B cell (primary cell): ENCODE results near the gene OR9K2.

Source experiments
- EZH2 ChIP-seq: IDR thresholded peaks from 2 replicates; pipeline ENCODE4 v1.6.1; 2012; ENCODE audit warnings: borderline replicate concordance, low read depth, mild to moderate bottlenecking, moderate library complexity, low read length; ENCODE audit not compliant: insufficient read depth, poor library complexity, severe bottlenecking
- TF ChIP-seq, protein P1 (sequence below): fragments of 200-600 bp; IDR thresholded peaks from one replicate; pipeline ENCODE4 v1.8.0; 2022; ENCODE audit warnings: antibody characterized with exemption, mild to moderate bottlenecking

- TF ChIP-seq, protein P1, sequence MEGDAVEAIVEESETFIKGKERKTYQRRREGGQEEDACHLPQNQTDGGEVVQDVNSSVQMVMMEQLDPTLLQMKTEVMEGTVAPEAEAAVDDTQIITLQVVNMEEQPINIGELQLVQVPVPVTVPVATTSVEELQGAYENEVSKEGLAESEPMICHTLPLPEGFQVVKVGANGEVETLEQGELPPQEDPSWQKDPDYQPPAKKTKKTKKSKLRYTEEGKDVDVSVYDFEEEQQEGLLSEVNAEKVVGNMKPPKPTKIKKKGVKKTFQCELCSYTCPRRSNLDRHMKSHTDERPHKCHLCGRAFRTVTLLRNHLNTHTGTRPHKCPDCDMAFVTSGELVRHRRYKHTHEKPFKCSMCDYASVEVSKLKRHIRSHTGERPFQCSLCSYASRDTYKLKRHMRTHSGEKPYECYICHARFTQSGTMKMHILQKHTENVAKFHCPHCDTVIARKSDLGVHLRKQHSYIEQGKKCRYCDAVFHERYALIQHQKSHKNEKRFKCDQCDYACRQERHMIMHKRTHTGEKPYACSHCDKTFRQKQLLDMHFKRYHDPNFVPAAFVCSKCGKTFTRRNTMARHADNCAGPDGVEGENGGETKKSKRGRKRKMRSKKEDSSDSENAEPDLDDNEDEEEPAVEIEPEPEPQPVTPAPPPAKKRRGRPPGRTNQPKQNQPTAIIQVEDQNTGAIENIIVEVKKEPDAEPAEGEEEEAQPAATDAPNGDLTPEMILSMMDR, result no peak
- TF ChIP-seq EZH2, result no peak
Observed at GRCh38 chr12:55172686-55173085, 46.5 kb downstream of the OR9K2 start.
